GM12872 (cell line): ENCODE results near the gene GNB5.

Source experiments
- CTCF ChIP-seq: IDR thresholded peaks from 3 replicates; pipeline ENCODE4 v1.5.1; 2011; ENCODE audit warnings: low read depth, mild to moderate bottlenecking, low read length, moderate library complexity; ENCODE audit not compliant: insufficient read depth

The GNB5 gene

GRCh38 chr15:52154896-52155865 is 36.0 kb downstream of the GNB5 start:
- no peak for TF ChIP-seq CTCF

GRCh38 chr15:52153900-52154895 is 37.0 kb downstream of the GNB5 start:
- no peak for TF ChIP-seq CTCF

- TF ChIP-seq CTCF, result no peak
Observed at GRCh38 chr15:52151353-52151752, 39.8 kb downstream of the GNB5 start.

- no peak for TF ChIP-seq CTCF
Observed at GRCh38 chr15:52150871-52151270, 40.3 kb downstream of the GNB5 start.

GRCh38 chr15:52150043-52150825 is 41.0 kb downstream of the GNB5 start:
- no peak for TF ChIP-seq CTCF

- TF ChIP-seq CTCF, result no peak
Observed at GRCh38 chr15:52148403-52148802, 42.8 kb downstream of the GNB5 start.
